ENCODE measurements around the gene RXRA.
A peak's percentile ranks its signal among the peaks of the same experiment; 100 is the strongest.
"Not testable (repeated sequence)": the region's sequence is repeated elsewhere in the genome, so short reads cannot be mapped to it uniquely, and the experiment has no call there.

Gene RXRA

DNA sequence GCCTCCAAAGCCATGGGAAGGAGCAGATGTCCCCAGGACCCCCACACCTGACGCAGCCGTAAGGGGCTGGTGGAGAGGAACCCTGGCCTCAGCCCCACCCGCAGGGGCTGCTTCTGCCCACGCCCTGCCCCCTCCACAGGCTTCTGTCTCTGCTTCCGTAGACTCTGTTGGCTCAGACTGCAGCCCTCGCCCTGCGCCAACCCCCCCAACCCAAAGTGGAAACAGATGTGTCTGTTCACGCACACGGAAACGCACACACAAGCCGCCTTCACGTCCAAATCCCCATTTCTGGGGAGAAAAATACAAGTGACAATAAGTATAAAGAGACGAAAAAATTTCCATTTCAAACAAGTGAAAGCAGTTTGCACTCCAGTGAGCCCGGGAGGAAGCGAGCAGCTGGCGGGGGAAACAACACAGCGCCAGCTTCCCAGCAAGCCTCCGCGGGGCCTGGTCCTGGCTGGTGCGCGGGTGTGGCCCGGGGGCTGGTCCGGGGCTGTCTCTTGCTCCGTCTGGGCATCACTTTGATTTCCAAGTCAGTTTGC, 32.6 kb upstream of the RXRA start:
- peak; percentile 12 for DNase-seq

DNA sequence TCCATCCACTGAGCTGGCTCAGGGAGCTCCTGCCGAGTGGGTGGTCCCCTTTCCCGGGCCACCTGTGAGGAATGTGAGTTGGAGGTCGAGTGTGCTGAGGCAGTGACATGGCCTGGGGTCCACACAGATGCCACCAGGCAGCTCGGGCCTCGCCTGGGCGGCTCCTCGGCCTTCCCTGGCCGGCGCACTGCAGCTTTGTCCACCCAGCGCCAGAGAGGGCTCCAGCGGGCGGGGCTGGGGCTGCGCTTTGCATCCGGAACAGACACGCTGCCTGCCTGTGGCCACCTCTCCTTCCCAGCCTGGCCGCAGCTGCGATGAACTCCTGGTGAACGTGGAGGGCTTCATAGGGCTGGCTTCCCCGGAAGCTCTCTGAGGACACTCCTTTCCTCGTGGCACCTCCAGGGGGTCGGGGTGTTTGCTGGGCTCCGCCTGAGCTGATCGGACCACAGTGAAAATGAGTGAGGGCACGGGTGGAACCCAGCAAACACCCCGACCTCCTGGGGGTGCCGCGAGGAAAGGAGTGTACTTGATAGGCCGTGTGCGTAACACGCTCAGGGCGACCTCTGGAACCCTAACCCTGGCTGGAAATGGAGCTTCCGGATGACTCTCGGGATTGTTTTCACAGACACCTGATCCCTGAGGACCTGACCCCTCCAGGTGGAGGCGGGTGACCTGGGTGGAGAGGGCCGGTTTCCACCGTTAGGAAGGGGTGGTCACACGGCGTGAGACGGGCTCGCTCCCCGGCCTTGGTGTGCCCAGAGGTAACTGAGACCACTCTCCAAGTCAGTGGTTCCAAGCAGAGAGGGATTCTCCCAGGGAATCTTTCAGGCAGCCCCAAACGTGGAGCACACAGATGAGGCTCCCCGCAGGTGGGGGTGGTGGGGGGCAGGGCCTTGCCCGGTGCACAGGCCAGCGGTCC, 31.8 kb upstream of the RXRA start:
- DNase-seq = no peak

DNA sequence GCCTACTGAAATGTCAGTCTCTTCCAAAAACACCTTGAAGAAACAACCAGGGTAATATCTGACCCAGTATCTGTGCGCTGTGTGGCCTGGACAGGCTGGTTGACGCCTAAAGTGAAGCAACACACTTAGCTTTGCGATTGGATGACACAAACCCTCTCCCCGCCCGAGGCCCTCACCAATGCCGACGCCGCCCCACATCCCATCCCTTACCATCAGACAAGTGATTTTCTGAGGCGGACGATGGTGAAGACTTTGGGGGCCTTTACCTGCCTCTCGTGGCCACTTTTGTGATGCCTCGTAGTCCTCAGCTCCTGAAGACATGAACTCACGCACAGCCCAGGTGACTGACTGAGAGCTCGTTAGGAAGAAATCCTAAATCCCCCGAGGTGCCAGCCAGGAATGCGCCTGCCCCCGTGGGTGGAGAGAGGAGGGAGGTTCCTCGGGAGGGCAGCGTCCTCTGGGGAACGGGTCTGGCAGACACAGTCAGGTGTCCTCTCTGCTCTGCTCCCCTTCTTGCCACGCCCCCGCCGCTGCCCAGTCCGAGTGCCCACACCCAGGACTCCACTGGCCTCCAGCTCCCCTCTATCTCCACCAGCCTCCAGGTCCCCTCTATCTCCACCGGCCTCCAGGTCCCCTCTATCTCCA, 31.0 kb upstream of the RXRA start:
- DNase-seq = no peak

DNA sequence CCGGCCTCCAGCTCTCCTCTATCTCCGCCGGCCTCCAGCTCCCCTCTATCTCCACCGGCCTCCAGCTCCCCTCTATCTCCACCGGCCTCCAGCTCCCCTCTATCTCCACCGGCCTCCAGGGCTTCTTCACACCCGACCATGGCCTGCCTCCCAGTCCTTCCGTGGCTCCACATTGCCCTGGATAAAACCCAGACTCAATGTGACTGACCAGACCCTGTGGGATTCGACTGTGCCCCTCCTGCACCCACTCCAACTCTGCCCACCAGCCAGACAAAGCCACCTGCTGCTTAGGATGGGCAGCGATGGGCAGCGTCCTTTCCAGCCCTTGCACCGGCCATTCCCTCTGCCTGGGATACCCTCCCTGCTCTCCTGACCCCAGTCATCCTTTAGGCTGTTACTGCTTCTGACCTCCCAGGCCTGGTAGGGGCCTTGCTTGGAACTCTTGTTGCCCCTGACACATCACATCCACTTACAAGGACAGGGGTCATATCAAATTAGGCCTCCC, 30.5 kb upstream of the RXRA start:
- DNase-seq = no peak

DNA sequence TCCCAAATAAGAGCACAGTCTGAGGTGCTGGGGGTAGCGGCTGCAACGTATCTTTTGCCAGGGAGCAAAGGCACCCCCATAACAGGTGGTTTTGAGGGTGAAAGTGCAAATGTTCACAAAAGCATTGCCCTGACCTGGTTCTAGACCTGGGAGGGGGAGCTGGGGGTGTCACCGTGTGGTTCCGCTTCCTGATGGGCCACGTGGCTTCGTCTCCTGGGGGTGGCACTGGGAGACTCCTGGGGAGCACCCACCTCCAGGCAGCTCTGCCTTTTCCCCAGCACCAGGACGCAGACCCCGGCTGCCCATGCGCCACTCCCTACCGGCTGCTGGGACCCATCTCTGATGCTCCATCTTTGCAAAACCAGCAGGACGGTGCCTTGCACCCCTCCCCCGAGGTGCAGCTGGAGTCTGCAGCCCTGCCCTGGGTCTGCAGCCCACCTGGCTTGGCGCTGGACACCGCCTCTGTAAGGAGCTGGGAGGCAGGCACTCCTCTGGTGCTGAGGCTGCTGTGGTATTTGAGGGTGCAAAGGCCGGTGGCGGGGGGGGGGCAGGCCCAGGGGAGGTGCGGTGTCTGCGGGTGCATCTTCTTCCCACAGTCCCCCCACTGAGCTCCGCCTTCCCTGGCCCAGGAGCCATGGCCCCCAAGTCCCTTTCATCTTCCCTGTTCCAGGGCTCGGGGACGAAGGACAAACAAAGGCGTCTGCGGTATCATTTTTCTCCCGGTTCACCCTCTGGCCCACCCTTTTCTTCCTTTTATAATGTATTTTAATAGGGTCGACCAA, 29.8 kb upstream of the RXRA start:
- no peak for DNase-seq

GRCh38 chr9:134297083-134297410, 29.2 kb upstream of the RXRA start:
- DNase-seq = no peak

GRCh38 chr9:134297576-134297975, 28.7 kb upstream of the RXRA start:
- no peak for DNase-seq

- DNase-seq = no peak
Observed at GRCh38 chr9:134298000-134298399, 28.3 kb upstream of the RXRA start.

DNA sequence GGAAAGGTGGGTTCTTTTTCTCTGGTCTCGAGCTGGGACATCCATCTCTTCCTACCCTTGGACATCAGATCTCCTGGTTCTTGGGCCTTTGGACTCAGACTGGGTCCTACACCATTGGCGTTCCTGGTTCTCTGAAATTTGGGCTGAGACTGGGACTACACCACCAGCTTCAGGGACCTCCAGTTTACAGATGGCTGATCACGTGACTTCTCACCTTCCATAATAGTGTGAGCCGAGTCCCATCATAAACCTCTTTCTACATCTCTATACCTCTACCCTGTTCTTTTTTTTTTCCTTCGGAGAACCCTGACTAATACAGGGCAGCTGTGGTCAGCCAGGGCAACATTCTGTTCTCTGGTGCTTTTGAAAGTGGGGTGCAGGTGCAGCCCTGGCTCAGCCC, 27.2 kb upstream of the RXRA start:
- DNase-seq = no peak

DNA sequence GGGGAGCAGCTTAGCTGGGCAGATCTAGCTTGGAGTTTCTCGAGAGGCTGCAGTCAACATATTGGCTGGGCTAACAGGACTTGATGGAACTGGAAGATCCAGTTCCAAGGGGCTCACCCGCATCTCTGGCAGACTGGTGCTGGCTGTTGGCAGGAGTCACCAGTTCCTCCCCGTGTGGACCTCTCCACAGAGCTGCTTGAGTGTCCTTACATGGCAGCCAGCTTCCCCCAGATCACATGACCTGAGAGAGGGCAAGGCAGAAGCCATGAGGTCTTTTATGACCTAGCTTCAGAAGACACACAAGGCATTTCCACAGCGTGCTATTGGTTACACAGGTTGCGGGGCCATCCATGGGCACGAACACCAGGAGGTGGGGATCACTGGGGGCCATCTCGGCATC, 26.4 kb upstream of the RXRA start:
- no peak for DNase-seq

GRCh38 chr9:134301387-134302129, 24.7 kb upstream of the RXRA start:
- DNase-seq = no peak

- no peak for DNase-seq
Observed at GRCh38 chr9:134302130-134302817, 24.0 kb upstream of the RXRA start.

GRCh38 chr9:134303601-134304000, 22.7 kb upstream of the RXRA start:
- DNase-seq = no peak

- DNase-seq = no peak
Observed at GRCh38 chr9:134304261-134304660, 22.0 kb upstream of the RXRA start.

DNA sequence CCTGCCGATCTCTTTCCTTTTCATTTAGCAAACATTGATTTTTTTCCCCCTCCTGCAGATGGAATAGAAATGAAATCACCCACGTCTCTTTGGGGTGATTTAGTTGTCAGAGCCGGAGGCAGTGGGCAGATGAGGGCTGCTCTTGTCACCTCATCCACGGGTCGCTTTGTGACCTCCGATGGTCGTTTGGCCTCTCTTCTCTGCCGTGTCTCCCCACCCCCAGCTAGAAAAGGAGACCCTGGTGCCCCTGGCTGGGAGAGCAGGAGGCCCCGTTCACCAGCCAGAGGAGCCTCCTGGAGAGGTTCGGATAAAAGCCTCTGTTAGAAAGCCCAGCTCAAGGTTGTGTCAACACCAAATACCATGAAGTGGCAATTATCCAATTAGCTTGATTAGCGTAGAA, 21.6 kb upstream of the RXRA start:
- DNase-seq = no peak

DNA sequence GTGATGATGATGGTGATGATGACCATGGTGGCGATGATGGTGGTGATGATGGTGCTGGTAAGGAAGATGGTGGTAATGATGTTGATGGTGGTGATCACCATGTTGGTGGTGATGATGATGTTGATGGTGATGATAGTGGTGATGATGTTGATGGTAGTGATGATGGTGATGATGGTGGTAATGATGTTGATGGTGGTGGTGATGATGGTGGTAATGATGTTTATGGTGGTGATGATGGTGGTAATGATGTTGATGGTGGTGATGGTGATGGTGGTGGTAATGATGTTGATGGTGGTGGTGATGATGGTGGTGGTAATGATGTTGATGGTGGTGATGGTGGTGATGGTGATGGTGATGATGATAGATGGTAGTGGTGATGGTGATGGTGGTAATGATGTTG, 20.7 kb upstream of the RXRA start:
- no peak for DNase-seq

GRCh38 chr9:134306042-134306441, 20.2 kb upstream of the RXRA start:
- not testable (repeated sequence) for DNase-seq

DNA sequence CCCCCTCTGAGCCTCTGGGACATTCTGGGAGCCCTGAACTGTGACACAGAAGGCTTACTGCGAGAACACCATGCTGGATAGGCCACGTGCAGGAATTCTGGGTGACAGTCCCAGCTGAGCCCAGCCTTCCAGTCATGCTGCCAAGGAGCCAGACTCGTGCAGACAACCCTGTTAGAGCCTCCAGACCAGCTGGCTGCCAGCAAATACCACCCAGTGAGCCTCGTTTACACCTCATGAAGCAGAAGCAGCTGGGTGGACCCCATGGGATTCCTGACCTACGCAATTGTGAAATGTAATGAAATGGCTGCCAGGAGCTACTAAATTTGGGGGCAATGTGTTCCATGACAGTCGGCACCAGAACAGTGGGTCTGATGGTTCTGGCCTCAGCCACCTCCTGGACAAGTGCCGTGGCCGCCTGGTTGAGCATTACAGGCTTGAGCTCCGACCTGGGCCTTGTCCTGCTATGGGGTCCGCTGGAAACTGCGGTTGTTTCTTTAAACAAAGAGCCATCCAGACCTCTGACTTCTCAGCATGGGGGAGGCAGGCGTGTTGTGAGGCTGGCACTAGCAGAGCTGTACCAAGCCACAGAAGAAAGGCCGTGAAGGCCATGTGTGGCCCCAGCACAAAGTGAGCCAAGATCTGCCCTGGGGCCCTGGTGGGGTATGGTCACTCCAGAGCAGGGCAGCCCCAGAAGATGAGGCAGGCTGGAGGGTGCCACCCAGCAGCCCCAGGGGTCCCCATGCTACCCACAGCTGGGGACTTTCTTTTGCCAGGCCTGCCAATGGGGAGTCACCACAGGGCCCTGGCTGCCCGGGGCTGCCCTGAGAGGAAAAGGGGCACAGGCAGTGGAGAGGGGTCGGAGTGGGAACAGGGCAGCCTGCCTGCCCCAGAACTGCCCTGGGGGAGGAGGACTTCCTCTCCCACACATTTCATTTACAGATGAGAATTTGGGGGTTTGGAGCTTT, 19.3 kb upstream of the RXRA start:
- no peak for DNase-seq

DNA sequence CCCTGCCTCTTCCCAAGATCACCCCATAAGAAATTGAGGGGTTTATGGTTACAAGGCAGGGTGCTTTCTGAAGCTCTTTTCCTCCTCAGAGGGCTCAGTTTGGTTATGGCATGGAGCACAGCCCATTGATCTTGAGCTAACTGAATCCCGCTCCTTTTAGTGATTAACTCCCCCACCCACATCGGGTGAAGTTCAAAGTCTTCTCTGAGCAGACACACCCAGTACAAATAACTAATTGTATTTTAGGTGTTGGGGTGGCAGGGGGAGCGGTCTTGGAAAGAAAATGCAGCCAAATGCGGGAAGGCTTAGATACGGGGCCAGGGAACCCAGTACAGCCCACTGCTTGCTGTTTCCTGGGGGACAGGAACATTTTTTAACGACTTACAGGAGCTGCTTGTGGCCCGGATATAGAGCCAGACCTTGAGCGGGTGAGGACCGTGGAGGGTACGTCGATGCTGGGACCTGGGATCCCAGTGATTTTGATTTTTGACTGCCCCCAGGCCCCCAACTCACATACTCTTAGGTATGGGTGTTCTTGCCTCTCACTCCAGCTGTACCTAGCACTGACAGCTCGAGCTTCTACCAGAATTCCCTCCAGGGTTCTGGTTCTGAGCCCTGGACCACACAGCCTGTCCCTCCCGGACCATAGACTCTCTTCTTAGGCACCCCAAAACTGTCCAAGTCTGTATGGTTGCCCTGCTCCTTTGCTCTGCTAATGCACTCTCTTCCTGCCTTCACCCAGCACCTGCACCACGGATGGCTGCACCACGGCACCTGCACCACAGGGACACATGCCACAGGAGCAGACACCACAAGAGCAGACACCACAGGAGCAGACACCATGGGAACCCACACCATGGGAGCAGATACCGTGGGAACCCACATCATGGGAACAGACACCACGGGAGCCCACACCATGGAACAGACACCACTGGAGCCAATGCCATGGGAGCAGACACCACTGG, 18.3 kb upstream of the RXRA start:
- no peak for DNase-seq
